Measurements from ENCODE around the gene RAD51B.

GRCh38 chr14:68384335-68384734 lies 564.8 kb downstream of the RAD51B start:
- TF ChIP-seq CTCF (conservative IDR thresholded peaks at IDR 0.05) (no peak), ZFX (IDR thresholded peaks at IDR 0.05) (no peak)

Data from C4-2B (cell line).